HCT116 (cell line): ENCODE data around the gene KCNK5. TPM values are rescaled to one million over a fixed set of nuclear protein-coding genes. Genes with fewer than 3 reads are reported as not detected.

Experiments
- ATAC-seq: fragments of 200-7000 bp; cut with Tn5 transposase; 2 replicates; pipeline ENCODE4 v1.9.1; 2020; ENCODE audit warnings: mild to moderate bottlenecking, moderate library complexity
- BruUV-seq: library from RNA; stranded (reverse); fragments of 400-500 nt; replicated peaks from 2 replicates; lab custom pipeline; 2021; lab: Mats Ljungman, UMichigan
- CTCF ChIA-PET: fragments of 300-600 bp; sonication (Branson Sonifier 250); formaldehyde crosslinking; loops from one replicate; lab custom pipeline; 2021; ENCODE audit warnings: antibody characterized with exemption; lab: Charles Lee
- POLR2A ChIA-PET: fragments of 300-600, 350-600 bp; sonication (Branson Sonifier 250); formaldehyde crosslinking; loops from one replicate; lab custom pipeline; 2021; ENCODE audit warnings: antibody characterized with exemption; lab: Charles Lee
- RAD21 ChIA-PET, 2 experiments: fragments of 300-600 bp; sonication (Branson Sonifier 250); formaldehyde crosslinking; loops; one replicate each; lab custom pipeline; 2023; ENCODE audit warnings: low total read pairs in 2 of 2; ENCODE audit not compliant: uncharacterized antibody in 2 of 2, unreplicated experiment in 2 of 2, low non-redundant PET in 1 of 2; lab: Charles Lee
- DNase-seq: peaks from one replicate; pipeline ENCODE4 v3.0.0-alpha.2; 2010; ENCODE audit warnings: low read depth, low spot score
- H2AFZ ChIP-seq: fragments of 200-600 bp; shearing (Covaris generic), sonication (generic); 2 replicates; pipeline ENCODE4 v1.6.1; 2017; ENCODE audit warnings: low read depth, mixed run types, mixed read lengths, antibody characterized with exemption, low read length; ENCODE audit not compliant: poor library complexity, severe bottlenecking
- H3K27ac ChIP-seq: 2 replicates; pipeline ENCODE4 v1.5.1; 2012; ENCODE audit warnings: low read depth, low read length
- H3K27me3 ChIP-seq: fragments of 200-600 bp; sonication (generic); 2 replicates; pipeline ENCODE4 v1.6.1; 2016; ENCODE audit warnings: mixed run types, low read length, mixed read lengths; ENCODE audit not compliant: insufficient read depth
- H3K36me3 ChIP-seq, 2 experiments: fragments of 200-500 bp in 1 of 2; fragments of 200-600 bp in 1 of 2; sonication (Bioruptor generic) in 1 of 2; sonication (generic) in 1 of 2; 2 replicates each; pipeline versions ENCODE4 v1.5.1 to v1.6.1; 2014 to 2016; ENCODE audit warnings: low read length in 2 of 2, inconsistent platforms in 1 of 2, mixed read lengths in 1 of 2, mixed run types in 1 of 2; ENCODE audit not compliant: insufficient read depth in 2 of 2, control insufficient read depth in 1 of 2
- H3K4me1 ChIP-seq, 2 experiments: fragments of 200-600 bp in 1 of 2; sonication (generic) in 1 of 2; 2 replicates each; pipeline versions ENCODE4 v1.5.1 to v1.6.1; 2012 to 2017; ENCODE audit warnings: low read length in 2 of 2, inconsistent platforms in 1 of 2, mild to moderate bottlenecking in 1 of 2, mixed read lengths in 1 of 2, mixed run types in 1 of 2, moderate library complexity in 1 of 2; ENCODE audit not compliant: insufficient read depth in 2 of 2, control insufficient read depth in 1 of 2
- H3K4me2 ChIP-seq: fragments of 200-600 bp; sonication (generic); 2 replicates; pipeline ENCODE4 v1.6.1; 2017; ENCODE audit warnings: mixed run types, low read length, mixed read lengths
- H3K4me3 ChIP-seq, 2 experiments: fragments of 200-600 bp in 1 of 2; sonication (generic) in 1 of 2; replicated peaks in 1 of 2; 2 replicates each; pipeline ENCODE4 v1.5.1; 2011 to 2016; ENCODE audit warnings: low read length in 2 of 2, control low read depth in 1 of 2, low read depth in 1 of 2, mild to moderate bottlenecking in 1 of 2, mixed read lengths in 1 of 2, mixed run types in 1 of 2
- H3K79me2 ChIP-seq: fragments of 200-600 bp; sonication (generic); 2 replicates; pipeline ENCODE4 v1.6.1; 2017; ENCODE audit warnings: mild to moderate bottlenecking, mixed run types, low read length, moderate library complexity, mixed read lengths; ENCODE audit not compliant: insufficient read depth
- H3K9ac ChIP-seq: fragments of 200-600 bp; sonication (generic); 2 replicates; pipeline ENCODE4 v1.6.1; 2016; ENCODE audit warnings: low read length, mixed read lengths
- H3K9me2 ChIP-seq: fragments of 200-600 bp; sonication (generic), shearing (Covaris generic); 2 replicates; pipeline ENCODE4 v1.6.1; 2017; ENCODE audit warnings: mixed run types, mild to moderate bottlenecking, moderate library complexity; ENCODE audit not compliant: insufficient read depth
- H3K9me3 ChIP-seq, 2 experiments: fragments of 200-500 bp in 1 of 2; fragments of 200-600 bp in 1 of 2; sonication (Bioruptor generic) in 1 of 2; sonication (generic) in 1 of 2; 2 replicates each; pipeline ENCODE4 v1.6.1; 2014 to 2017; ENCODE audit warnings: low read length in 2 of 2, mixed read lengths in 2 of 2, inconsistent platforms in 1 of 2, low read depth in 1 of 2, mild to moderate bottlenecking in 1 of 2, mixed run types in 1 of 2, moderate library complexity in 1 of 2; ENCODE audit not compliant: control insufficient read depth in 1 of 2, insufficient read depth in 1 of 2
- H4K20me1 ChIP-seq: fragments of 200-600 bp; sonication (generic), shearing (Covaris generic); 2 replicates; pipeline ENCODE4 v1.6.1; 2017; ENCODE audit warnings: mixed run types, mild to moderate bottlenecking, moderate library complexity; ENCODE audit not compliant: insufficient read depth
- CEBPB ChIP-seq: IDR thresholded peaks from 2 replicates; pipeline ENCODE4 v1.6.1; 2012; ENCODE audit warnings: low read depth
- CTCF ChIP-seq, 3 experiments: fragments of 200-600 bp in 1 of 3; sonication (generic) in 1 of 3; IDR thresholded peaks in 2 of 3; conservative IDR thresholded peaks in 1 of 3; 2 replicates each; pipeline ENCODE4 v1.5.1; 2012 to 2017; ENCODE audit warnings: low read depth in 2 of 3, low read length in 2 of 3, antibody characterized with exemption in 1 of 3, borderline replicate concordance in 1 of 3, control low read depth in 1 of 3, mild to moderate bottlenecking in 1 of 3, mixed read lengths in 1 of 3, mixed run types in 1 of 3, moderate library complexity in 1 of 3; ENCODE audit not compliant: insufficient read depth in 1 of 3
- ELF1 ChIP-seq: IDR thresholded peaks from 2 replicates; pipeline ENCODE4 v1.6.1; 2012; ENCODE audit warnings: low read depth, borderline replicate concordance
- EZH2 ChIP-seq: fragments of 200-600 bp; sonication (generic); IDR thresholded peaks from 2 replicates; pipeline ENCODE4 v1.6.1; 2017; ENCODE audit warnings: antibody characterized with exemption, mixed run types
- EZH2phosphoT487 ChIP-seq: fragments of 200-600 bp; IDR thresholded peaks from 2 replicates; pipeline ENCODE4 v1.6.1; 2018; ENCODE audit warnings: antibody characterized with exemption, borderline replicate concordance
- FOSL1 ChIP-seq: IDR thresholded peaks from 2 replicates; pipeline ENCODE4 v1.6.1; 2012; ENCODE audit warnings: low read depth
- JUND ChIP-seq: IDR thresholded peaks from 2 replicates; pipeline ENCODE4 v1.6.1; 2012
- POLR2AphosphoS5 ChIP-seq: IDR thresholded peaks from 2 replicates; pipeline ENCODE4 v1.6.1; 2011; ENCODE audit warnings: mild to moderate bottlenecking, low read depth, low read length, moderate library complexity
- RAD21 ChIP-seq: IDR thresholded peaks from 2 replicates; pipeline ENCODE4 v1.6.1; 2012; ENCODE audit warnings: low read depth, mild to moderate bottlenecking
- SP1 ChIP-seq: IDR thresholded peaks from 2 replicates; pipeline ENCODE4 v1.6.1; 2012; ENCODE audit warnings: low read depth
- TCF7L2 ChIP-seq: IDR thresholded peaks from 2 replicates; pipeline ENCODE4 v1.7.0; 2011; ENCODE audit warnings: borderline replicate concordance, inconsistent platforms; ENCODE audit not compliant: insufficient read depth, insufficient read length; ENCODE audit errors: extremely low read depth
- YY1 ChIP-seq: IDR thresholded peaks from 2 replicates; pipeline ENCODE4 v1.6.1; 2011; ENCODE audit warnings: low read length, low read depth, moderate library complexity, mild to moderate bottlenecking; ENCODE audit not compliant: insufficient replicate concordance; ENCODE audit errors: extremely low read depth
- ZBTB33 ChIP-seq: IDR thresholded peaks from 2 replicates; pipeline ENCODE4 v1.6.1; 2011; ENCODE audit warnings: mild to moderate bottlenecking, low read length, moderate library complexity; ENCODE audit not compliant: insufficient replicate concordance; ENCODE audit errors: extremely low read depth
- ZFX ChIP-seq: fragments of 450-650 bp; IDR thresholded peaks from 2 replicates; pipeline ENCODE4 v1.6.1; 2017
- ZNF274 ChIP-seq: fragments of 200-500 bp; sonication (Bioruptor generic); IDR thresholded peaks from 2 replicates; pipeline ENCODE4 v1.6.1; 2014; ENCODE audit warnings: mild to moderate bottlenecking, low read depth, low read length, inconsistent platforms
- intact Hi-C: fragments of 100-400 bp; cut with micrococcal nuclease; formaldehyde crosslinking; loops from 2 replicates; pipeline ENCODE4 v1.10.0; 2022
- total RNA-seq: library from RNA; stranded (reverse); gene quantifications from one replicate; pipeline ENCODE4 v1.2.1, GENCODE V29; 2021; ENCODE audit not compliant: unreplicated experiment

Gene KCNK5
- total RNA-seq, 1 experiment from 2014 or later, result 9.5 TPM

DNA sequence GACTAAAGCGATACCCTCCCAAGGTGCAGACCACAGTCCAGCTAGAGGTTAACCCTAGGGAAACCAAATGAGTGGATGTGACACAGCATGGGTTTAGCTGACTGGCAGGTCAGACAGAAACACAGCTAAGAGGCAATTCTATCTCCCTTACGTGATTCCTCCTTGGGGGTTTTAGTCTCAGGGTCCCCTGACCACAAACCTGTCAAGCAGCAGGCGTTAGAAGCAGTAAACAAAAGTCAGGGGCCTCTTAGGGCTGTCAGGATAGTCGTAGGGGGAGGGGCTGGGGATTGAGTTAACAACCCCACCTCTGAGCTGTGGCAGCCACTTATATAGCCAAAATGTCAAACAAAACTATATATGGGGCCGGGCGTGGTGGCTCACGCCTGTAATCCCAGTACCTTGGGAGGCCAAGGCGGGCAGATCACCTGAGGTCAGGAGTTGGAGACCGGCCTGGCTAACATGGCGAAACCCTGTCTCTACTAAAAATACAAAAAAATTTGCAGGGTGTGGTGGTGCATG, 13.6 kb downstream of the KCNK5 start:
- H3K27me3 ChIP-seq, result no peaks in the 10 kb centered on the region
- intact Hi-C loops, result no loop called here
- H3K9ac ChIP-seq, result no peak overlapping the region
- ChIA-PET RAD21 (no interaction called here), POLR2A (interaction anchor here (1.4 kb wide), 1 partner anchor 13 kb away, joined by 3 read pairs; the partner anchor contains the start of gene KCNK5), CTCF (no interaction called here)
- no peak for TF ChIP-seq EZH2phosphoT487
- TF ChIP-seq CEBPB, result no peak
- no peak for TF ChIP-seq EZH2
- no peak for TF ChIP-seq POLR2AphosphoS5
- TF ChIP-seq RAD21, result no peak
- no peak for TF ChIP-seq YY1
- no peak for TF ChIP-seq ELF1
- no peak overlapping the region for H2AFZ ChIP-seq
- no peaks in the 10 kb centered on the region for H3K9me3 ChIP-seq
- H3K4me3 ChIP-seq, result no peak overlapping the region
- H3K27ac ChIP-seq, result no peak overlapping the region
- H3K9me2 ChIP-seq, result no peaks in the 10 kb centered on the region
- BruUV-seq, result no TSS peak
- ATAC-seq (no peak), DNase-seq (no peak)
- H3K36me3 ChIP-seq, result 0 out of 4 replicates have a peak, but pooled peaks cover 0 to 5% of the 10 kb centered on the region in 2 experiments
- H3K4me2 ChIP-seq, result no peak overlapping the region
- no peaks in the 10 kb centered on the region for H4K20me1 ChIP-seq
- H3K79me2 ChIP-seq, result peaks cover 84% of the 10 kb centered on the region
- H3K4me1 ChIP-seq, result peaks cover 22 to 24% of the 10 kb centered on the region in 2 experiments

DNA sequence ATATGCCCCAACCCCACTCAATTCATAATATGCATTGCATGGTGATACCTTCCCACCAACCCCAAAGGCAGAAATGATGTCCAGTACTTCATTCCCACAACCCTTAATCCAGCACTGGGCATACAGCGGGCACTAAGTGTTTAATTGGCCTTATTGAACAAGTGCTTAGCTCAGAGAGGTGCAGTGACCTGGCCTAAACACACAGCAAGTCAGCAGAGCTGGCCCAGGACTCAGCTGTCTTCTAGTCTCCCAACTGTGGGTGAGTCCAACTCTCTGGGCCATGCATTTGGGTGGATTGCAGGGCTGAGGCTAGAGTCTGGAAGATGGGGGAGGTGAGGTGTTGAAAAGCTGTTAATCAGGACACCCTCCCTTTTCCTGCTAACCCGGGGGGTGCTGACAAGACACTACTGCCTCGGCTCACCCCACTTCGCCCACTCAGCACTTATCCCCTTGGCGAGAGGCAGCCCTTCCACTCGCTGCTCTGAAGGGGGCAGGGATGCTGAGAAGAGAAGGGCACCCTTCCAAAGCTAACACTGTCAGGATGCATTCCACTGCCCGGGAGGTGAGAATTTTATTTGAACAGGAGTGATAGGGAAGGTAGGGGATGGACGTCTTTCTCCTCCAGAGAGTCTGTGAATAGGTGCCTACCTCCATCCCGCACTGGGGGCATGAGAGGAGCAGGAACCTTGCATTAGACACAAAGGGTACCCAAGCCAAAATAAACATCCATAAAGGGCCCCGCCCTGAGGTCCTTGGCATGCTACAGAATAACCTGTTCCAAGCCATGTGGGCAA, 14.2 kb downstream of the KCNK5 start:
- DNase-seq, result no peak
- Histone ChIP-seq H3K9me3 (no peaks in the 10 kb centered on the region), H3K36me3 (0 out of 4 replicates have a peak, but pooled peaks cover 0 to 5% of the 10 kb centered on the region in 2 experiments), H4K20me1 (no peaks in the 10 kb centered on the region), H3K4me3 (no peak overlapping the region), H3K9me2 (no peaks in the 10 kb centered on the region), H3K4me2 (no peak overlapping the region), H3K9ac (no peak overlapping the region), H3K79me2 (peaks cover 77% of the 10 kb centered on the region), H3K4me1 (peaks cover 22 to 29% of the 10 kb centered on the region in 2 experiments), H3K27me3 (no peaks in the 10 kb centered on the region), H2AFZ (no peak overlapping the region), H3K27ac (no peak overlapping the region)
- ChIA-PET CTCF (no interaction called here), POLR2A (no interaction called here), RAD21 (no interaction called here)
- no peak; the same call in 1 of the 2 replicates for ATAC-seq
- BruUV-seq, result no TSS peak
- intact Hi-C loops, result no loop called here
- TF ChIP-seq TCF7L2 (no peak), ZNF274 (no peak), FOSL1 (no peak), EZH2phosphoT487 (no peak), SP1 (no peak), CEBPB (no peak), JUND (no peak), ZFX (no peak), ELF1 (no peak), ZBTB33 (no peak), CTCF (IDR thresholded peaks at IDR 0.05 in 2 of 3, conservative IDR thresholded peaks at IDR 0.05 in 1 of 3; ENCODE audit: borderline replicate concordance in 1 of 3, insufficient read depth in 1 of 3, low read depth in 2 of 3, low read length in 2 of 3) (no peak)
